Natural killer cell (primary cell): ENCODE measurements around the gene DYNC1H1. TPM values are rescaled to one million over a fixed set of nuclear protein-coding genes. Genes with fewer than 3 reads are reported as not detected.
A peak's percentile ranks its signal among the peaks of the same experiment; 100 is the strongest.

Experiments
- ATAC-seq, 3 donors: fragments of 150-1000 bp in 2 of 3; fragments of 200-7000 bp in 1 of 3; cut with Tn5 transposase; 1 replicate in 1 of 3; 2 replicates in 2 of 3; pipeline ENCODE4 v1.10.0; 2021; ENCODE audit warnings: mild to moderate bottlenecking in 2 of 3, moderate library complexity in 2 of 3
- DNase-seq, 2 donors: peaks; one replicate each; pipeline versions ENCODE4 v3.0.0 to v3.0.0-alpha.2; 2013 to 2021; ENCODE audit warnings: mixed read lengths in 1 of 2
- H3K27ac ChIP-seq: one replicate; pipeline ENCODE4 v1.5.1; 2013; ENCODE audit warnings: mild to moderate bottlenecking, low read length
- H3K27me3 ChIP-seq: one replicate; pipeline ENCODE4 v1.6.1; 2013; ENCODE audit warnings: low read length; ENCODE audit not compliant: control insufficient read depth, insufficient read depth
- H3K36me3 ChIP-seq: one replicate; pipeline ENCODE4 v1.6.1; 2013; ENCODE audit warnings: low read length; ENCODE audit not compliant: control insufficient read depth, insufficient read depth
- H3K4me1 ChIP-seq: one replicate; pipeline ENCODE4 v1.6.1; 2013; ENCODE audit warnings: low read length; ENCODE audit not compliant: control insufficient read depth, insufficient read depth
- H3K4me3 ChIP-seq: one replicate; pipeline ENCODE4 v1.5.1; 2013; ENCODE audit warnings: low read length
- H3K9me3 ChIP-seq: one replicate; pipeline ENCODE4 v1.6.1; 2013; ENCODE audit warnings: low read length; ENCODE audit not compliant: control insufficient read depth, insufficient read depth
- H3K27ac Mint-ChIP-seq, 2 donors: one replicate each; pipeline ENCODE4 v1.8.0; 2022; ENCODE audit warnings: mild to moderate bottlenecking in 2 of 2, mixed read lengths in 2 of 2, moderate library complexity in 1 of 2
- H3K27me3 Mint-ChIP-seq, 2 donors: one replicate each; pipeline ENCODE4 v1.8.0; 2022; ENCODE audit warnings: low read depth in 2 of 2, mixed read lengths in 2 of 2
- H3K36me3 Mint-ChIP-seq: one replicate; pipeline ENCODE4 v1.8.0; 2022; ENCODE audit warnings: mixed read lengths
- H3K4me1 Mint-ChIP-seq, 2 donors: one replicate each; pipeline ENCODE4 v1.8.0; 2022; ENCODE audit warnings: mixed read lengths in 2 of 2
- H3K4me3 Mint-ChIP-seq: one replicate; pipeline ENCODE4 v1.8.0; 2022; ENCODE audit warnings: mild to moderate bottlenecking, moderate library complexity, mixed read lengths
- H3K9me3 Mint-ChIP-seq, 2 donors: one replicate each; pipeline ENCODE4 v1.8.0; 2022; ENCODE audit warnings: mixed read lengths in 2 of 2
- CTCF ChIP-seq: fragments of 200-600 bp; IDR thresholded peaks from one replicate; pipeline ENCODE4 v1.8.0; 2022; ENCODE audit warnings: antibody characterized with exemption
- WGBS: methylation state at CpG from one replicate; pipeline ENCODE4 v1.1.7; 2013; ENCODE audit warnings: missing lambda C conversion rate; ENCODE audit not compliant: insufficient coverage; 5-methylcytosine and 5-hydroxymethylcytosine counted together
- intact Hi-C: fragments of 100-400 bp; cut with micrococcal nuclease; formaldehyde crosslinking; loops from one replicate; pipeline ENCODE4 v1.14.2; 2022
- total RNA-seq, 4 donors: library from RNA; stranded (reverse); fragments of 120-200 nt in 1 of 4; gene quantifications; one replicate each; pipeline versions ENCODE4 v1.2.3 to v1.2.4, GENCODE V29; 2013 to 2022

The DYNC1H1 gene
- total RNA-seq, 3 donors from 2014 or later (not counting 1 experiment from before 2014, with no cell fraction given): 313 to 381 (median 349) TPM

- DNase-seq: peak; percentile 39 to 62
- Mint-ChIP-seq H3K27ac (peak overlapping the region; percentile 37 to 95), H3K4me1 (peaks cover 48% of the 10 kb centered on the region in 2 donors), H3K36me3 (peaks cover 10% of the 10 kb centered on the region), H3K27me3 (no peaks in the 10 kb centered on the region), H3K4me3 (peak overlapping the region; percentile 93), H3K9me3 (no peaks in the 10 kb centered on the region)
- Histone ChIP-seq H3K9me3 (no peaks in the 10 kb centered on the region), H3K4me3 (peak overlapping the region; percentile 62), H3K4me1 (peaks cover 30% of the 10 kb centered on the region), H3K27me3 (no peaks in the 10 kb centered on the region), H3K27ac (peak overlapping the region; percentile 89), H3K36me3 (peaks cover 25% of the 10 kb centered on the region)
- intact Hi-C loops: loop anchor here (10.0 kb wide), 1 partner anchor 263 kb away; no protein-coding TSS in a partner anchor
- TF ChIP-seq CTCF: no peak
- peak in 1 of 3 donors; percentile 7 for ATAC-seq
- 13% methylated on average over 39 of the region's 39 CpGs for WGBS
Observed at GRCh38 chr14:102088012-102088792, 123.8 kb downstream of the DYNC1H1 start.

- Histone ChIP-seq H3K27ac (no peak overlapping the region), H3K4me1 (peaks cover 26% of the 10 kb centered on the region), H3K4me3 (no peak overlapping the region), H3K9me3 (no peaks in the 10 kb centered on the region), H3K36me3 (peaks cover 10% of the 10 kb centered on the region), H3K27me3 (no peaks in the 10 kb centered on the region)
- Mint-ChIP-seq H3K27ac (peak overlapping the region; percentile 37 to 95), H3K9me3 (no peaks in the 10 kb centered on the region), H3K27me3 (no peaks in the 10 kb centered on the region), H3K4me3 (peak overlapping the region; percentile 93), H3K4me1 (peaks cover 35 to 43% of the 10 kb centered on the region in 2 donors), H3K36me3 (peaks cover 4% of the 10 kb centered on the region)
- no peak for TF ChIP-seq CTCF
- no peak for DNase-seq
- no peak for ATAC-seq
- intact Hi-C loops: loop anchor here (10.0 kb wide), 1 partner anchor 265 kb away; no protein-coding TSS in a partner anchor
- 93% methylated on average over 11 of the region's 11 CpGs for WGBS
Observed at GRCh38 chr14:102089621-102090343, 125.4 kb downstream of the DYNC1H1 start.

GRCh38 chr14:102090713-102091112, 126.3 kb downstream of the DYNC1H1 start:
- peak overlapping the region in 1 of 2 donors; percentile 95 for H3K27ac Mint-ChIP-seq

More at GRCh38 chr14:102090713-102091112, 126.3 kb downstream of the DYNC1H1 start:
- intact Hi-C loops: no loop called here
- Mint-ChIP-seq H3K9me3 (no peaks in the 10 kb centered on the region), H3K36me3 (no peaks in the 10 kb centered on the region), H3K4me1 (peaks cover 28 to 34% of the 10 kb centered on the region in 2 donors), H3K4me3 (peak overlapping the region; percentile 57), H3K27me3 (no peaks in the 10 kb centered on the region)
- no peak overlapping the region for H3K4me3 ChIP-seq
- H3K36me3 ChIP-seq: peaks cover under 1% of the 10 kb centered on the region
- ATAC-seq (no peak), DNase-seq (no peak)
- no peaks in the 10 kb centered on the region for H3K27me3 ChIP-seq
- TF ChIP-seq CTCF: no peak
- H3K4me1 ChIP-seq: peaks cover 21% of the 10 kb centered on the region
- no peak overlapping the region for H3K27ac ChIP-seq
- no peaks in the 10 kb centered on the region for H3K9me3 ChIP-seq
- WGBS: 95% methylated on average over 3 of the region's 3 CpGs
